Suprapubic skin (tissue), 4 donors: Measurements from ENCODE around the gene MARCHF4. TPM values are rescaled to one million over a fixed set of nuclear protein-coding genes. Genes with fewer than 3 reads are reported as not detected.

Source experiments
- DNase-seq, 2 donors: peaks; one replicate each; pipeline ENCODE4 v3.0.0-alpha.2; 2019; ENCODE audit warnings: low spot score in 2 of 2
- H3K27ac ChIP-seq: fragments of 200-600 bp; sonication (generic); one replicate; pipeline ENCODE4 v1.5.1; 2019
- H3K27me3 ChIP-seq: fragments of 200-600 bp; sonication (generic); one replicate; pipeline ENCODE4 v1.5.1; 2019
- H3K36me3 ChIP-seq: fragments of 200-600 bp; sonication (generic); one replicate; pipeline ENCODE4 v1.5.1; 2019
- H3K4me1 ChIP-seq: fragments of 200-600 bp; sonication (generic); one replicate; pipeline ENCODE4 v1.5.1; 2019
- H3K4me3 ChIP-seq: fragments of 200-600 bp; sonication (generic); one replicate; pipeline ENCODE4 v1.5.1; 2019; ENCODE audit warnings: mild to moderate bottlenecking
- H3K9me3 ChIP-seq: fragments of 200-600 bp; sonication (generic); one replicate; pipeline ENCODE4 v1.5.1; 2019
- CTCF ChIP-seq, 2 donors: fragments of 200-600 bp in 1 of 2; fragments of 450-650 bp in 1 of 2; sonication (generic) in 1 of 2; IDR thresholded peaks; one replicate each; pipeline ENCODE4 v1.5.1; 2016 to 2019; ENCODE audit warnings: antibody characterized with exemption in 2 of 2, mild to moderate bottlenecking in 1 of 2, moderate library complexity in 1 of 2
- EP300 ChIP-seq: sonication (generic); formaldehyde crosslinking; IDR thresholded peaks from one replicate; pipeline ENCODE4 v1.6.1; 2017; ENCODE audit warnings: antibody characterized with exemption
- POLR2A ChIP-seq, 2 donors: fragments of 450-650 bp; IDR thresholded peaks; one replicate each; pipeline ENCODE4 v1.6.1; 2017; ENCODE audit warnings: antibody characterized with exemption in 2 of 2, mild to moderate bottlenecking in 2 of 2, moderate library complexity in 2 of 2
- POLR2AphosphoS5 ChIP-seq, 3 donors: sonication (generic); formaldehyde crosslinking; IDR thresholded peaks; one replicate each; pipeline ENCODE4 v1.6.1; 2017; ENCODE audit warnings: antibody characterized with exemption in 3 of 3
- WGBS: methylation state at CpG from one replicate; pipeline ENCODE4 v1.1.5; 2018; 5-methylcytosine and 5-hydroxymethylcytosine counted together
- total RNA-seq, 4 donors: library from RNA; depleted of rRNA; stranded (reverse); fragments of >200 nt; gene quantifications; one replicate each; pipeline ENCODE4 v1.1.0, GENCODE V29; 2016

Gene MARCHF4
- total RNA-seq, 4 donors from 2014 or later: 0.23 to 0.49 TPM; not detected in 2

- no peak for DNase-seq
- Histone ChIP-seq H3K4me1 (no peaks in the 10 kb centered on the region), H3K27me3 (no peaks in the 10 kb centered on the region), H3K36me3 (no peaks in the 10 kb centered on the region), H3K27ac (no peak overlapping the region), H3K4me3 (no peak overlapping the region), H3K9me3 (no peaks in the 10 kb centered on the region)
- 68% methylated on average over 3 of the region's 3 CpGs for WGBS
- TF ChIP-seq POLR2AphosphoS5 (IDR thresholded peaks at IDR 0.05): no peak
- TF ChIP-seq POLR2A (IDR thresholded peaks at IDR 0.05): no peak
- TF ChIP-seq CTCF (IDR thresholded peaks at IDR 0.05): no peak
- no peak for TF ChIP-seq EP300
Measured at GRCh38 chr2:216349366-216349765, 22.9 kb downstream of the MARCHF4 start.

GRCh38 chr2:216348756-216349308, 23.5 kb downstream of the MARCHF4 start:
- DNase-seq: no peak
- Histone ChIP-seq H3K9me3 (no peaks in the 10 kb centered on the region), H3K27me3 (no peaks in the 10 kb centered on the region), H3K4me1 (no peaks in the 10 kb centered on the region), H3K27ac (no peak overlapping the region), H3K36me3 (no peaks in the 10 kb centered on the region), H3K4me3 (no peak overlapping the region)
- WGBS: 20% methylated on average over 3 of the region's 3 CpGs
- no peak for TF ChIP-seq POLR2AphosphoS5 (IDR thresholded peaks at IDR 0.05)
- no peak for TF ChIP-seq POLR2A (IDR thresholded peaks at IDR 0.05)
- no peak for TF ChIP-seq EP300
- TF ChIP-seq CTCF (IDR thresholded peaks at IDR 0.05): no peak

GRCh38 chr2:216346781-216347180, 25.5 kb downstream of the MARCHF4 start:
- Histone ChIP-seq H3K27me3 (no peaks in the 10 kb centered on the region), H3K4me3 (no peak overlapping the region), H3K36me3 (no peaks in the 10 kb centered on the region), H3K9me3 (no peaks in the 10 kb centered on the region), H3K27ac (no peak overlapping the region), H3K4me1 (peaks cover 12% of the 10 kb centered on the region)
- no peak for DNase-seq
- no peak for TF ChIP-seq EP300
- WGBS: 60% methylated on average over 3 of the region's 3 CpGs

- H3K4me1 ChIP-seq: peaks cover 19% of the 10 kb centered on the region
- no peak for TF ChIP-seq POLR2A (IDR thresholded peaks at IDR 0.05)
- no peak for TF ChIP-seq POLR2AphosphoS5 (IDR thresholded peaks at IDR 0.05)
- TF ChIP-seq CTCF (IDR thresholded peaks at IDR 0.05): no peak
- no peak for TF ChIP-seq EP300
- no peaks in the 10 kb centered on the region for H3K36me3 ChIP-seq
- no peak overlapping the region for H3K27ac ChIP-seq
- no peak for DNase-seq
- no peaks in the 10 kb centered on the region for H3K27me3 ChIP-seq
- 86% methylated on average over 3 of the region's 3 CpGs for WGBS
- no peak overlapping the region for H3K4me3 ChIP-seq
- H3K9me3 ChIP-seq: no peaks in the 10 kb centered on the region
Measured at GRCh38 chr2:216345846-216346245, 26.4 kb downstream of the MARCHF4 start.

GRCh38 chr2:216344950-216345300, 27.4 kb downstream of the MARCHF4 start:
- Histone ChIP-seq H3K36me3 (no peaks in the 10 kb centered on the region), H3K4me1 (peaks cover 28% of the 10 kb centered on the region), H3K27ac (no peak overlapping the region), H3K27me3 (no peaks in the 10 kb centered on the region), H3K9me3 (no peaks in the 10 kb centered on the region), H3K4me3 (no peak overlapping the region)
- TF ChIP-seq CTCF (IDR thresholded peaks at IDR 0.05): no peak
- no peak for TF ChIP-seq EP300
- no peak for TF ChIP-seq POLR2AphosphoS5 (IDR thresholded peaks at IDR 0.05)
- no peak for TF ChIP-seq POLR2A (IDR thresholded peaks at IDR 0.05)
- DNase-seq: no peak
- 71% methylated on average over 4 of the region's 4 CpGs for WGBS
